GM20000 (cell line): Measurements from ENCODE around the gene CYP2W1.

Experiments
- DNase-seq: peaks from one replicate; pipeline ENCODE4 v3.0.0; 2012; ENCODE audit warnings: low spot score
- TF ChIP-seq, protein P1 (sequence below): IDR thresholded peaks from 2 replicates; pipeline ENCODE4 v1.5.1; 2012; ENCODE audit warnings: mild to moderate bottlenecking, control low read depth; ENCODE audit errors: extremely low read depth, missing control alignments

The CYP2W1 gene

DNA sequence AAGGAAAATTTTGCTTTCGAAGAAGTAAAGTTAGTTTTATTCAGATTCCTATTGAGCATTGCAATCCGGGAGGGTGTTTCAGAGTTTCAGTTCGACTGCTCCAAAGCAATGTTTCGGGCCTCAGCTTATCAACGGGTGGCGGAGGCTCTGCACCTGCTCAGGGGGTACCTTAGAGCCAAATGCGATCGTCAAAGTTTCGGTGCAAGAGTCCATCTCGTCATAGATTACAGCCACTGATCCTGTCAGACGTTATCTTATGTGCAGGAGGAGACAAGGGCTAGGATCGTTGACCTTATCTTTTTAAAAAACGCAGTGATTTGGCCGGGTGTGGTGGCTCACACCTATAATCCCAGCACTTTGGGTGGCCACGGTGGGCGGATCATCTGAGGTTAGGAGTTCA is 3.8 kb upstream of the CYP2W1 start:
- TF ChIP-seq, protein P1, sequence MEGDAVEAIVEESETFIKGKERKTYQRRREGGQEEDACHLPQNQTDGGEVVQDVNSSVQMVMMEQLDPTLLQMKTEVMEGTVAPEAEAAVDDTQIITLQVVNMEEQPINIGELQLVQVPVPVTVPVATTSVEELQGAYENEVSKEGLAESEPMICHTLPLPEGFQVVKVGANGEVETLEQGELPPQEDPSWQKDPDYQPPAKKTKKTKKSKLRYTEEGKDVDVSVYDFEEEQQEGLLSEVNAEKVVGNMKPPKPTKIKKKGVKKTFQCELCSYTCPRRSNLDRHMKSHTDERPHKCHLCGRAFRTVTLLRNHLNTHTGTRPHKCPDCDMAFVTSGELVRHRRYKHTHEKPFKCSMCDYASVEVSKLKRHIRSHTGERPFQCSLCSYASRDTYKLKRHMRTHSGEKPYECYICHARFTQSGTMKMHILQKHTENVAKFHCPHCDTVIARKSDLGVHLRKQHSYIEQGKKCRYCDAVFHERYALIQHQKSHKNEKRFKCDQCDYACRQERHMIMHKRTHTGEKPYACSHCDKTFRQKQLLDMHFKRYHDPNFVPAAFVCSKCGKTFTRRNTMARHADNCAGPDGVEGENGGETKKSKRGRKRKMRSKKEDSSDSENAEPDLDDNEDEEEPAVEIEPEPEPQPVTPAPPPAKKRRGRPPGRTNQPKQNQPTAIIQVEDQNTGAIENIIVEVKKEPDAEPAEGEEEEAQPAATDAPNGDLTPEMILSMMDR, result no peak
- no peak for DNase-seq

DNA sequence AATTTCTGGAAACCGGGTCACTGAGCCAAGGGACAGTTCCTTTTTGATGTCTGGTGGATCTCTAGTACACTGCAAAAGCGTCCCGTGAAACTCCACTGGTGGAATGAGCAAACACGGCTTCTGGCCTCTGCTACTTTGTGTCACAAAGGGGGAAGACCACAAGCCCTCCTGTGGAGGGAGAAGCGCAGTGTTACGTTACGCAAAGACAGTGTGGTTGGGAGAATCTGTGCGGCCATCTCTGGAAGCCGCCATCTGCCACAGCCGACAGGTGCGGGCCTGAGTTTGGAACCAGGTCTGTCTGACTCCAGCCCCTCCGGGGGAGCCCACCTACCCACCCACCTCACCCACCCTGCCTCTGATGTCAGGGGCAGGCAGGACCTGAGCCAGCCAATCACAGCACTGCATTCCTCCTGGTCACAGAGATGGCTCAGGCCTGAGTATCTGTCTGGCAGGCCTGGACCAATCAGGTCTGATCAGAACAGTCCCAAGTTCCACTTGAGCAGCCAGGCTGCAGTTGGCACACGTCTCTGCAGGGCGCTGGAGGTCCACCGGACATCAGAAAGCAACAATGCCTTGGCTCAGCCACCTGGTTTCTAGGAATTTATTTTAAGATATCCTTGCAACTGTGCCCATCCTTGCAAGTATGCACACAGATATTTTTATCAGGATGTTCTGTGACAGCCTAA is 3.0 kb upstream of the CYP2W1 start:
- DNase-seq, result no peak

DNA sequence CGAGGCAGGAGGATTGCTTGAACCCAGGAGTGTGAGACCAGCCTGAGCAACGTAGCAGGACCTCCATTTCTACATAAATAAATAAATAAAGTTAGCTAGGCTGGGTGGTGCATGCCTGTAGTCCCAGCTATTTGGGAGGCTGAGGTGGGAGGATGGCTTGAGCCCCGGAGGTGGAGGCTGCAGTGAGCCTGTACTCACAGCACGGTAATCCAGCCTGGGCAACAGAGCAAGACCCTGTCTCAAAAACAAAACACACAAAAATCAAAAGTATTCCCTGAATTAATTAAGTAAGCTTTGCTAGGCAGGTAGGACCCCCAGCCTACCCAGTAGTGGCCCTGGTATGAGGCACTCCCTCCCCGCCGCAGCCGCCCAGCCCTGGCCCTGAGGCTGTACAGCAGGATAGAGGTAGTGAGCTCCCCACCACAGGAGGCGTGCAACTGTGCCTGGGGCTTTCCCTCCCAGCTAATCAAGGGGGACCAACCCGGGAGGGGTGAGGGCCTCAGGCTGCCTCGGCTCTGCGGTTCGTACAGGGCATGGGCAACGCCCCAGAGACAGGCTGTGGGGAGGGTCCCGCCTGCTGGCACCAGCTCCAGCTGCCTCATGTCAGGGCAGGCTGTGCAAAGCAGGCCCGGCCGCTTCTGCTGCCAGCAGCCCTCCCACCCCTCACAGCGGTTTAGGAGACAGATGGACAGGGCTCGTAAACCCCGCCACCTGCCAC is 1.0 kb upstream of the CYP2W1 start:
- DNase-seq, result no peak
- TF ChIP-seq, protein P1, result no peak

More for the DNA sequence above, 3.0 kb upstream of the CYP2W1 start:
- TF ChIP-seq, protein P1, result no peak

DNA sequence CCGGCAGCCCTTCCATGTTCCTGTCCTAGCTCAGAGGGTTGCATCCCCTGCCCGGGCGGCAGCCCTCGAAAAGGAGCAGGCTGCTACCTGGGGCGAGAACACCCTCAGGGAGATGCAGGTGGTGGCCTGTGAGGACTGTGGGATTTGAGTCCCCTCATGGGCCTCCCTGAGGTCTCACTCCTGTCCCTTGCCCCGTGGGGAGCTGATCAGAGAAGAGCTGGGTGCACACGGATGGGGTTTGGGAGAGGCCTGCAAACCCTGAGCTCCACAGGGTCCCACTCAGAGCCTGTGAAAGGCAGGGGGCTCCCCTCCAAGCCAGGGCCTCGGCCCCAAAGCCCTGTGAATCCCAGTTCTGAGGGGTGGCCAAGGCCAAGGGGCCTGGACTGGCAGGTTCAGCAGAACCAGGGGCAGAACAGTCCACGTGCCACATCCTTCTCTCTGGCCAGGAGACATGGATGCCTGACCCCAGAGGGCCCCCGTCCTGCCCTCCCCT is 424 bp upstream of the CYP2W1 start:
- no peak for DNase-seq
- TF ChIP-seq, protein P1, result no peak

DNA sequence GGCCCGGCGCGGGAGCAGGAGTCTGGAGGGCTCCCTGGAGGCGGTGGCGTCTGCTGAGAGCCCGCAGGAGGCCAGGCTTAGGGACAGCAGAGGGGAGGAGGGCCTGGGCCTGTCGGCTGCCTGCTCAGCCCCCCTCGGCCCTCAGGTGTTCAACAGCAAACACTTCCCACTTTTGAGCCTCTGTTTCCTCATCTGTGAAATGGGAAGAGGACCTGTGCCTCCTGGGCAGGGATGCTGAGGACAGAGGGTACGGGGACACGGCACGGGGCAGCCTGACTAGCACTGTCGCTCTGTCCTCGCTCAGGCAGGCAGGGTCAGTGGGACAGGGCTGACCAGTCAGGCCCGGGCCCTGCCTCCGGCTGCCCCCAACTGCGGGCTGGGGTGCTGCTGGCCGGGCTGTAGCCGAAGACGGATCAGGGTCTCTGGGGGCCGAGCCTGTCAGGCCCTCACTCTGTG is 663 bp downstream of the CYP2W1 start:
- TF ChIP-seq, protein P1, result no peak
- DNase-seq, result no peak

DNA sequence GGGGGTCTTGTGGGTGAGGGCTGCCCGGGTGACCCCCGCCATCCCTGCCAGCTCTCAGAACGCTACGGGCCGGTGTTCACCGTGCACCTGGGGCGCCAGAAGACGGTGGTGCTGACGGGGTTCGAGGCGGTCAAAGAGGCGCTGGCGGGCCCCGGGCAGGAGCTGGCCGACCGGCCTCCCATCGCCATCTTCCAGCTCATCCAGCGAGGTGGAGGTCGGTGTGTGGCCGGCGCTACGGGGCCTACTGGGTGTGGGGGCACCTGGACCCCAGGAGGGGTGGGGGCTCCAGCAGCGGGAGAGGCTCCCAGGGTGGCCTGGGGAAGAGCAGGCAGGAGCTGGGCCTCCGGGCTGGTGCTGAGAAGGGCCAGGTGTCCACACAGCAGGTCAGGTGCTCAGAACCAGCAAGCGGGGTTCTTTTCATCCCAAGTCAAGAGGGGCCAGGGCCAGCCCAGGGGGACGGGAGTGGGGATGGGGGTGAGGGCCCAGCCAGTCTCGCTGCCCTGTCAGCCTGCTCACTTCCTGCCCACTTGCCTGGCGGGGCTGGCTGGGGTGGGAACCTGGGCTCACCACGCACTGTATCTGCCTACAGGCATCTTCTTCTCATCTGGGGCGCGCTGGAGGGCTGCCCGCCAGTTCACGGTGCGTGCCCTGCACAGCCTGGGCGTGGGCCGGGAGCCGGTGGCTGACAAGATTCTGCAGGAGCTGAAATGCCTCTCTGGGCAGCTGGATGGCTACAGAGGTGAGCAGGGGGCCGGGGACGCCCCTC is 1.6 kb downstream of the CYP2W1 start:
- DNase-seq, result no peak

More for the DNA sequence above, 1.6 kb downstream of the CYP2W1 start:
- TF ChIP-seq, protein P1, result no peak
